Measurements from ENCODE around the gene CD36.
"Not testable (repeated sequence)": the region's sequence is repeated elsewhere in the genome, so short reads cannot be mapped to it uniquely, and the experiment has no call there.

DNA sequence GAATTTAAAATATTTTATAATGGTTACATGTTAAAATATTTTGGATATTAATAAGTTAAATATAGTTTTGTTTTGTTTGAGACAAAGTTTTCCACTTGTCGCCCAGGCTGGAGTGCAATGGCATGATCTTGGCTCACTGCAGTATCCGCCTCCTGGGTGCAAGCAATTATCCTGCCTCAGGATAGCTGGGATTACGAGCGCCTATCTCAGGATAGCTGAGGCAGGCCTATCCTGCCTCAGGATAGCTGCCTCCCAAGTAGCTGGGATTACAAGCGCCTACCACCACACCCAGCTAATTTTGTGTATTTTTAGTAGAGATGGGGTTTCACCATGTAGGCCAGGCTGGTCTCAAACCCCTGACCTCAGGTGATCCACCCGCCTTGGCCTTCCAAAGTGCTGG lies 30.9 kb downstream of the CD36 start:
- not testable (repeated sequence) for TF ChIP-seq SUZ12 (IDR thresholded peaks at IDR 0.05; ENCODE audit: extremely low read depth, insufficient read depth, insufficient read length); ZNF274 (IDR thresholded peaks at IDR 0.05; ENCODE audit: low read depth, low read length); YY1 (IDR thresholded peaks at IDR 0.05; ENCODE audit: insufficient read depth, insufficient read length)

Measured in NT2/D1 (cell line).